ENCODE results near the gene FAM234B.

The FAM234B gene

DNA sequence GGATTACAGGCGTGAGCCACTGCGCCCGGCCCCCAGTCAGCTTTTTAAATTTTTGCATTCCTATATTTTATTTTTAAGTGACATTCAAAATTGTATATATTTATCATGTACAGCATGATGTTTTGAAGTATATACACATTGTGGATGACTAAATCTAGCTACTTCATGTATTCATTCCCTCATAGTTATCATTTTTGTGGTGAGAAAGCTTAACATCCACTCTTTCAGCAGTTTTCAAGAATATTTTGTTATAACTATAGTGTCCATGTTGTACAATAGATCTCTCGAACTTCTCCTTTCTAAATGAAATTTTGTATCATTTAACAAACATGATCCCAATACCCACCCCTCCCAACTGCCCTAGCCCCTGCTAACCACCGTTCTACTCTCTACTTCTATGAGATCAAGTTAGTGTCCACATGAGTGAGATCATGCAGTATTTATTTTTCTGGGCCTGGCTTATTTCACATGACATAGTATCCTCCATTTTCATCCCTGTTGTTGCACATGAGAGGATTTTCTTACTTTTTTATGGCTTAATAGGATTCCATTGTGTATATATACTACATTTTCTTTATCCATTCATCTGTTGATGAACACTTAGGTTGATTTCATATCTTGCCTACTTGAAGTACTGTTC is 35.3 kb upstream of the FAM234B start:
- H3K27me3 ChIP-seq (ENCODE audit: low read depth, low read length), result peaks cover 36% of the 10 kb centered on the region
- H3K79me2 ChIP-seq (ENCODE audit: low read length), result no peaks in the 10 kb centered on the region
- no peak overlapping the region for H3K4me2 ChIP-seq (ENCODE audit: low read length)
- no peaks in the 10 kb centered on the region for H4K20me1 ChIP-seq (ENCODE audit: insufficient read depth, low read length)
- H3K9me3 ChIP-seq (ENCODE audit: insufficient read depth, low read length), result no peaks in the 10 kb centered on the region
- H3K36me3 ChIP-seq (replicated peaks; ENCODE audit: low read depth, low read length), result no peaks in the 10 kb centered on the region
- H2AFZ ChIP-seq (ENCODE audit: low read depth, low read length), result no peak overlapping the region
- no peak overlapping the region for H3K4me3 ChIP-seq (ENCODE audit: low read length)
- H3K27ac ChIP-seq (ENCODE audit: low read length), result no peak overlapping the region
- H3K9ac ChIP-seq (ENCODE audit: low read length), result no peak overlapping the region
- no peaks in the 10 kb centered on the region for H3K4me1 ChIP-seq (ENCODE audit: low read length)
- TF ChIP-seq EZH2phosphoT487 (IDR thresholded peaks at IDR 0.05; ENCODE audit: low read depth), result no peak
- TF ChIP-seq, protein P1, sequence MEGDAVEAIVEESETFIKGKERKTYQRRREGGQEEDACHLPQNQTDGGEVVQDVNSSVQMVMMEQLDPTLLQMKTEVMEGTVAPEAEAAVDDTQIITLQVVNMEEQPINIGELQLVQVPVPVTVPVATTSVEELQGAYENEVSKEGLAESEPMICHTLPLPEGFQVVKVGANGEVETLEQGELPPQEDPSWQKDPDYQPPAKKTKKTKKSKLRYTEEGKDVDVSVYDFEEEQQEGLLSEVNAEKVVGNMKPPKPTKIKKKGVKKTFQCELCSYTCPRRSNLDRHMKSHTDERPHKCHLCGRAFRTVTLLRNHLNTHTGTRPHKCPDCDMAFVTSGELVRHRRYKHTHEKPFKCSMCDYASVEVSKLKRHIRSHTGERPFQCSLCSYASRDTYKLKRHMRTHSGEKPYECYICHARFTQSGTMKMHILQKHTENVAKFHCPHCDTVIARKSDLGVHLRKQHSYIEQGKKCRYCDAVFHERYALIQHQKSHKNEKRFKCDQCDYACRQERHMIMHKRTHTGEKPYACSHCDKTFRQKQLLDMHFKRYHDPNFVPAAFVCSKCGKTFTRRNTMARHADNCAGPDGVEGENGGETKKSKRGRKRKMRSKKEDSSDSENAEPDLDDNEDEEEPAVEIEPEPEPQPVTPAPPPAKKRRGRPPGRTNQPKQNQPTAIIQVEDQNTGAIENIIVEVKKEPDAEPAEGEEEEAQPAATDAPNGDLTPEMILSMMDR (IDR thresholded peaks at IDR 0.05; ENCODE audit: low read depth, low read length), result no peak

DNA sequence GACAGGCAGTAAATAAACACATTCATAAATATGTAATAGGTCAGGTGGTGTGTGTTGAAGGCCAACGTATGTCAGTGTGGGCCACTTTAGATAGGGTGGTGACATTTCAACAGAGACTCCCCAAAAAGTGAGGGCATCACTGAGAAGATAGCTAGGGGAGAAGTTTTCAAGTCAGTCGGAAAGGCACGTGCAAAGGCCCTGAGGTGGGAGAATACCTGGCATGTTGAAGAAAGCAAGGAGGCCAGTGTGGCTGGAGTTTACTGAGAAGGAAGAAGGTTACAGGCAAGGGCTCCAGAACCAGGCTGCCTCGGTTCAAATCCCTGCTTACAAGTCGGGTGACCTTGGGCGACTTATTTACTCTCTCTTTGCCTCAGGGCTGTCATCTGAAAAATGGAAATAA is 33.1 kb upstream of the FAM234B start:
- H2AFZ ChIP-seq (ENCODE audit: low read depth, low read length), result no peak overlapping the region
- no peaks in the 10 kb centered on the region for H3K36me3 ChIP-seq (replicated peaks; ENCODE audit: low read depth, low read length)
- H3K4me2 ChIP-seq (ENCODE audit: low read length), result no peak overlapping the region
- no peaks in the 10 kb centered on the region for H3K79me2 ChIP-seq (ENCODE audit: low read length)
- no peak overlapping the region for H3K27ac ChIP-seq (ENCODE audit: low read length)
- no peaks in the 10 kb centered on the region for H3K9me3 ChIP-seq (ENCODE audit: insufficient read depth, low read length)
- no peaks in the 10 kb centered on the region for H4K20me1 ChIP-seq (ENCODE audit: insufficient read depth, low read length)
- TF ChIP-seq, protein P1 (IDR thresholded peaks at IDR 0.05; ENCODE audit: low read depth, low read length), result no peak
- TF ChIP-seq EZH2phosphoT487 (IDR thresholded peaks at IDR 0.05; ENCODE audit: low read depth), result no peak
- H3K27me3 ChIP-seq (ENCODE audit: low read depth, low read length), result peaks cover 39% of the 10 kb centered on the region
- H3K4me3 ChIP-seq (ENCODE audit: low read length), result no peak overlapping the region
- no peak overlapping the region for H3K9ac ChIP-seq (ENCODE audit: low read length)
- H3K4me1 ChIP-seq (ENCODE audit: low read length), result no peaks in the 10 kb centered on the region

DNA sequence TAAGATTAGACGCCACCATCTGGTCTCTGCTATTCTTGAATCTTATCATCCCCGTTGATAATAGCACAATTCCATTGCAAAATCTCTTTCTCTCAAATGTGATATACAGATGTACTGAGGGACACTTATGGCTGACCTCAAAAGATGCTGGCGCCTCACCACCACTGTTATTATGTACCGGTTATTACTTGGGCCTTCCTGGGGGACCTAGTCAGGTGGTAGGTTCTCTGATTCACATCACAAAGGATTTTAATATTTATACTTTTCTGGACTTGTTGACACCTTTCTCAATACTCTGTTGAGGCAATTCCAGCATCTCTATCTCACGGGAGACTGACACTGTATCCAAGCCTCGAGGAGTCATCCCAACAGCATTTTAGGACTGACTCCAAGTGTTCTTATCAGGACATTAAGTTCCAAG is 21.3 kb upstream of the FAM234B start:
- Histone ChIP-seq H3K36me3 (replicated peaks; ENCODE audit: low read depth, low read length) (no peaks in the 10 kb centered on the region), H3K27me3 (ENCODE audit: low read depth, low read length) (peaks cover 44% of the 10 kb centered on the region), H2AFZ (ENCODE audit: low read depth, low read length) (no peak overlapping the region), H3K4me3 (ENCODE audit: low read length) (no peak overlapping the region), H3K79me2 (ENCODE audit: low read length) (no peaks in the 10 kb centered on the region), H3K9ac (ENCODE audit: low read length) (no peak overlapping the region), H3K27ac (ENCODE audit: low read length) (no peak overlapping the region), H3K4me1 (ENCODE audit: low read length) (no peaks in the 10 kb centered on the region), H4K20me1 (ENCODE audit: insufficient read depth, low read length) (no peaks in the 10 kb centered on the region), H3K4me2 (ENCODE audit: low read length) (no peak overlapping the region), H3K9me3 (ENCODE audit: insufficient read depth, low read length) (no peaks in the 10 kb centered on the region)
- TF ChIP-seq, protein P1 (IDR thresholded peaks at IDR 0.05; ENCODE audit: low read depth, low read length), result no peak
- TF ChIP-seq EZH2phosphoT487 (IDR thresholded peaks at IDR 0.05; ENCODE audit: low read depth), result no peak

DNA sequence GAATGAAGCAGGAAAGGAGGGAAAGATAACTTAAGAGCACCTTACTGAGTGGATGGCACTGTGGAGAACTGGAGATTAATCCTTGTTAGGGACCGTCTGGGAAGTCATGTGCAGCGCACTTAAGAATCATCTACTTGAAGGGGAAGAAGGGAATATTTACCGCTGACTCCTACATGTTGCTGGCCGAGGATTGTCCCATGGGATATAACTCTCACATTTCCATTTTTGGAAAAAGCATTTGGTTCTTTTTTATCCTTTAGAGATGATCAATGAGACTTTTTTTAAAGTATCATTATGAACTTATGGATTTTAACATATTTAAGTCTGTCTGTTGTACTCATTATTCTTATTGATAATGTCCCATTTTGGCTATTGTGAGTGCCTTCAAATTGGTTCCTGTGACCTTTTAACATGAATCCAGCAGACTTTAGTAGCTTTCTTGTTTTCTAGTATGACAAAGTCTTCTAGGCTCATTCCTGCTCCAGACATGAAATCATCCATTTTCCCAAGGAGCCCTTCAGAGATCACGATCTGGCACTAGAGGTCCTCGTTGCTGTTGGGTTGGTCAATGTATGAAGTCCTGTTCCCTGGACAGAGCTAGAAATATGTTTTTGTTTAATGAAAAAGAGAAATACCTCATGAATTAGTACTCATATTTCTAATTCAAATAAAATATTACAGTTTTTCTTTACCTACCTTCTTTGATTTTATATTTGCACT is 20.2 kb upstream of the FAM234B start:
- H4K20me1 ChIP-seq (ENCODE audit: insufficient read depth, low read length), result no peaks in the 10 kb centered on the region
- H2AFZ ChIP-seq (ENCODE audit: low read depth, low read length), result no peak overlapping the region

More for the DNA sequence above, 20.2 kb upstream of the FAM234B start:
- no peak overlapping the region for H3K4me3 ChIP-seq (ENCODE audit: low read length)
- no peaks in the 10 kb centered on the region for H3K9me3 ChIP-seq (ENCODE audit: insufficient read depth, low read length)
- H3K79me2 ChIP-seq (ENCODE audit: low read length), result no peaks in the 10 kb centered on the region
- H3K4me1 ChIP-seq (ENCODE audit: low read length), result no peaks in the 10 kb centered on the region
- no peak overlapping the region for H3K4me2 ChIP-seq (ENCODE audit: low read length)
- H3K27me3 ChIP-seq (ENCODE audit: low read depth, low read length), result peaks cover 49% of the 10 kb centered on the region
- H3K9ac ChIP-seq (ENCODE audit: low read length), result no peak overlapping the region
- no peaks in the 10 kb centered on the region for H3K36me3 ChIP-seq (replicated peaks; ENCODE audit: low read depth, low read length)
- TF ChIP-seq, protein P1 (IDR thresholded peaks at IDR 0.05; ENCODE audit: low read depth, low read length), result no peak
- TF ChIP-seq EZH2phosphoT487 (IDR thresholded peaks at IDR 0.05; ENCODE audit: low read depth), result no peak
- H3K27ac ChIP-seq (ENCODE audit: low read length), result no peak overlapping the region

Data from OCI-LY3 (cell line).